Measurements from ENCODE around the gene LSG1.

- TF ChIP-seq, protein P1, sequence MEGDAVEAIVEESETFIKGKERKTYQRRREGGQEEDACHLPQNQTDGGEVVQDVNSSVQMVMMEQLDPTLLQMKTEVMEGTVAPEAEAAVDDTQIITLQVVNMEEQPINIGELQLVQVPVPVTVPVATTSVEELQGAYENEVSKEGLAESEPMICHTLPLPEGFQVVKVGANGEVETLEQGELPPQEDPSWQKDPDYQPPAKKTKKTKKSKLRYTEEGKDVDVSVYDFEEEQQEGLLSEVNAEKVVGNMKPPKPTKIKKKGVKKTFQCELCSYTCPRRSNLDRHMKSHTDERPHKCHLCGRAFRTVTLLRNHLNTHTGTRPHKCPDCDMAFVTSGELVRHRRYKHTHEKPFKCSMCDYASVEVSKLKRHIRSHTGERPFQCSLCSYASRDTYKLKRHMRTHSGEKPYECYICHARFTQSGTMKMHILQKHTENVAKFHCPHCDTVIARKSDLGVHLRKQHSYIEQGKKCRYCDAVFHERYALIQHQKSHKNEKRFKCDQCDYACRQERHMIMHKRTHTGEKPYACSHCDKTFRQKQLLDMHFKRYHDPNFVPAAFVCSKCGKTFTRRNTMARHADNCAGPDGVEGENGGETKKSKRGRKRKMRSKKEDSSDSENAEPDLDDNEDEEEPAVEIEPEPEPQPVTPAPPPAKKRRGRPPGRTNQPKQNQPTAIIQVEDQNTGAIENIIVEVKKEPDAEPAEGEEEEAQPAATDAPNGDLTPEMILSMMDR (IDR thresholded peaks at IDR 0.05; ENCODE audit: low read length): no peak
- no peak for TF ChIP-seq EZH2 (IDR thresholded peaks at IDR 0.05; ENCODE audit: borderline replicate concordance, low read length)
Observed at GRCh38 chr3:194690501-194691372, 18.7 kb upstream of the LSG1 start.

Data from OCI-LY1 (cell line).